ENCODE data around the gene COL27A1.
"Not testable (repeated sequence)": the region's sequence is repeated elsewhere in the genome, so short reads cannot be mapped to it uniquely, and the experiment has no call there.

Gene COL27A1

DNA sequence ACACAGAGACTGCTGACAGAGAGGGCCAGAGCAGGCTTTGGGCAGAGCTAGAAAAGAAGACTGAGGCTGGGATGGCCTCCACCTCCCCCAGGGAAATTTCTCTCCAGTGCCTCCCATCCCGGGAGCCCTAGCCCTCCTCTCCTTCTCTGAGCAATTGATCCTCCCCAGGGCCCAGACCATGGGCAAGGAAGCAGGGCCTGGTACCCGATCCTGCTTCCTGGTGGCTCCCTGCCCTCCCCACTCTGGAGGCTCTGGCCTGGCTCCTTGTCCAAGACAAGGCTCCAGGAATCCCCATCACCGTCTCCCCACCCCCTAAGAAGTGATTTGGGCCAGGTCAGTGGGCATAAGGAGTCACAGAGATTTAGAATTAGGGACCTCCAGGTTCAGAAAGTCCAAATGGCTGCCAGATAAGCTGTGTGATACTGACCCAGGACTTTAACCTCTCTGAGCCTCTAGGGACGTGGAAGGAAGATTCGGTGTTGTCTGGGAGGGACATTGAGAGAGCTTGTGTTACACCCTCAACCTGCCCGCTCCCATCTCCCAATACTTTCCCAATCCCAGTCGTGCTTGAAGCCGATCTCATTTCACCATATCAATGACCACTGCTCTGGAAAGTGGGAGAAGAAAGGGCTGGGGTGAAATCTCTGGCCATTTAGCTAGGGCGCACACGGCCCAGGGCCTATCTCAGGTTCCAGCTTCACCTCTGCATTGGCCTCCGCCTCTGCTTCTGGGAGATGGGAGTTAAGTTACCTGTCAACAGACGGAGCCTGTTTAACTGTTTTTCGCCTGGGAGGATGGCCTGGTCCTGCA is 30.5 kb upstream of the COL27A1 start:
- TF ChIP-seq, protein P1, sequence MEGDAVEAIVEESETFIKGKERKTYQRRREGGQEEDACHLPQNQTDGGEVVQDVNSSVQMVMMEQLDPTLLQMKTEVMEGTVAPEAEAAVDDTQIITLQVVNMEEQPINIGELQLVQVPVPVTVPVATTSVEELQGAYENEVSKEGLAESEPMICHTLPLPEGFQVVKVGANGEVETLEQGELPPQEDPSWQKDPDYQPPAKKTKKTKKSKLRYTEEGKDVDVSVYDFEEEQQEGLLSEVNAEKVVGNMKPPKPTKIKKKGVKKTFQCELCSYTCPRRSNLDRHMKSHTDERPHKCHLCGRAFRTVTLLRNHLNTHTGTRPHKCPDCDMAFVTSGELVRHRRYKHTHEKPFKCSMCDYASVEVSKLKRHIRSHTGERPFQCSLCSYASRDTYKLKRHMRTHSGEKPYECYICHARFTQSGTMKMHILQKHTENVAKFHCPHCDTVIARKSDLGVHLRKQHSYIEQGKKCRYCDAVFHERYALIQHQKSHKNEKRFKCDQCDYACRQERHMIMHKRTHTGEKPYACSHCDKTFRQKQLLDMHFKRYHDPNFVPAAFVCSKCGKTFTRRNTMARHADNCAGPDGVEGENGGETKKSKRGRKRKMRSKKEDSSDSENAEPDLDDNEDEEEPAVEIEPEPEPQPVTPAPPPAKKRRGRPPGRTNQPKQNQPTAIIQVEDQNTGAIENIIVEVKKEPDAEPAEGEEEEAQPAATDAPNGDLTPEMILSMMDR (IDR thresholded peaks at IDR 0.05), result no peak
- no peaks in the 10 kb centered on the region for H3K9me3 ChIP-seq

DNA sequence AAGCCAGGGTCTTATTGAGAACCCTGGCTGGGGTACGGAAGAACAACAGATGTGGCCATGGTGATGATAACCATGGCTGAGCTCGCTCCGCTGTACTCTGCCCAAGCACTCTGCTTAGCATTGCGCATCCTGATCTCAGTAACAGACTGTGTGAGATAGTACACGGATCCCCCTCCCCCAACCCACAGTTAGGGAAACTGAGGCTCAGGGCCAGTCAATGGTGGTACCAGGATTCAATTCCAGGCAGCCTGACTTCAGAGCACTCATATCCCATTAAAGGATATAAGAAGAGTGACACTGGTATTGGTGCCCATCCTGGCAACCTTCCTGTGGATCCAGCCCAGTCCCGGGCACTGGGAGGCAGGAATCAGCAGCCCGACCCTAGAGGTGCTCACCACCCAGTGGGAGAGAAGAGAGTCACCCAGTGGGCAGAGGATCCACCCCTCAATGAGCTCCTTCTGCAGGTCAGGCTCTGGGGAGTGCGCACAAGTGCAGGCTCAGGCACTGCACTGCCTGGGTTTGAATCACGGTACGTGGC is 29.8 kb upstream of the COL27A1 start:
- no peaks in the 10 kb centered on the region for H3K36me3 ChIP-seq
- H3K4me1 ChIP-seq (ENCODE audit: control insufficient read depth in 1 of 2, insufficient read depth in 1 of 2, low read depth in 1 of 2, low read length in 1 of 2), result no peaks in the 10 kb centered on the region
- no peak overlapping the region for H3K4me3 ChIP-seq (ENCODE audit: low read depth in 1 of 2, low read length in 1 of 2)
- H3K27me3 ChIP-seq, result peaks cover 4% of the 10 kb centered on the region
- H3K27ac ChIP-seq, result no peak overlapping the region
- TF ChIP-seq, protein P1 (IDR thresholded peaks at IDR 0.05), result no peak
- no peaks in the 10 kb centered on the region for H3K9me3 ChIP-seq

More for the DNA sequence above, 30.5 kb upstream of the COL27A1 start:
- H3K4me1 ChIP-seq (ENCODE audit: control insufficient read depth in 1 of 2, insufficient read depth in 1 of 2, low read depth in 1 of 2, low read length in 1 of 2), result no peaks in the 10 kb centered on the region
- no peaks in the 10 kb centered on the region for H3K36me3 ChIP-seq
- peaks cover 4% of the 10 kb centered on the region for H3K27me3 ChIP-seq
- H3K4me3 ChIP-seq (ENCODE audit: low read depth in 1 of 2, low read length in 1 of 2), result no peak overlapping the region
- no peak overlapping the region for H3K27ac ChIP-seq

DNA sequence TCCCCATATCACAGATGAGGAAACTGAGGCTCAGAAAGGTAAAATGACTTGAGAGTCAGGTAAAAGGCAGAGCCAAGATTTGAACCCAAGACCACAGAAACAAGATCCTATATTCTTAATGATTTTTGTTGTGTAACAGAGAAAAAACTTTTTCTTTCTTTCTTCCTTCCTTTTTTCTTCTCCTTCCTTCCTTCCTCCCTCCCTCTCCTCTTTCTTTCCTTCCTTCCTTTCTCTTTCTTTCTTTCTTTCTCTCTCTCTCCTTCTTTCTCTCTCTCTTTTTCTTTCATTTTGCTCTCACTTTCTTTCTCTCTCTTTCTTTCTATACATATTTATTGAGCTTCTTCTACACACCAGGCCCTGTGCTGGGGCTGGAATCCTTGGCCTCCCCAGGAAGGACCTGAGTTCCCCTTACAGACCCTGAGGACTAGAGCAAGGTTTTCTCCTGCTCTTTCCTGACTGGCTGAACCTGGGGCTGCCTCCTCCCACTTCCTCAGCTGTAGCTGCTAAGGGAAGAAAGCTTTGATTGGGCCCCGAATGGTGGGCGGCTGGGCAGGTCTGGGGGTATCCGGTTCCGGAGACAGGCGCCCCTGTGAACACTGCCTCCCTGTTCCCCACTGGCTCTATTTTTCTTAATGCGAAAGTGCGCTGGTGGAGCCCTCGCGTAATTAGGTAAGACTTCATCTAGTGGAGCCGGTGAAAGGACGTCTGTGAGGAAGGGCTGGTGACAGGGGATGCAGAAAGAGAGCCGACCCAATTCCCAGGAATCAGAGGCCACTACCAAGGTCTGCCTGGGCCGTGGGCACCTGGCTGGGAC is 28.9 kb upstream of the COL27A1 start:
- Histone ChIP-seq H3K4me3 (ENCODE audit: low read depth in 1 of 2, low read length in 1 of 2) (no peak overlapping the region), H3K36me3 (no peaks in the 10 kb centered on the region), H3K4me1 (ENCODE audit: control insufficient read depth in 1 of 2, insufficient read depth in 1 of 2, low read depth in 1 of 2, low read length in 1 of 2) (no peaks in the 10 kb centered on the region), H3K27ac (no peak overlapping the region), H3K27me3 (peaks cover 4% of the 10 kb centered on the region), H3K9me3 (no peaks in the 10 kb centered on the region)
- TF ChIP-seq, protein P1 (IDR thresholded peaks at IDR 0.05), result no peak

DNA sequence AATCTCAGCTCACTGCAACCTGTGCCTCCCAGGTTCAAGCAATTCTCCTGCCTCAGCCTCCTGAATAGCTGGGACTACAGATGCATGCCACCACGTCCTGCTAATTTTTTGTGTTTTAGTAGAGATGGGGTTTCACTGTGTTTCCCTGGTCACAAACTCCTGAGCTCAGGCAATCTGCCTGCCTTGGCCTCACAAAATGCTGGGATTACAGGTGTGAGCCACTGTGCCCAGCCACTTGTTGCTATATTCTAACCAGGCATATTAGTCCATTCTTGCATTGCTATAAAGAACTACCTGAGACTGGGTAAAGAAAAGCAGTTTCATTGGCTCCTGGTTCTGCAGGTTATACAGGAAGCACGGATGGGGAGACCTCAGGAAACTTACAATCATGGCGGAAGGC is 26.6 kb upstream of the COL27A1 start:
- H3K27ac ChIP-seq; H3K36me3 ChIP-seq; H3K4me3 ChIP-seq (ENCODE audit: low read depth in 1 of 2, low read length in 1 of 2); H3K27me3 ChIP-seq; H3K4me1 ChIP-seq (ENCODE audit: control insufficient read depth in 1 of 2, insufficient read depth in 1 of 2, low read depth in 1 of 2, low read length in 1 of 2); H3K9me3 ChIP-seq: not testable (repeated sequence)

DNA sequence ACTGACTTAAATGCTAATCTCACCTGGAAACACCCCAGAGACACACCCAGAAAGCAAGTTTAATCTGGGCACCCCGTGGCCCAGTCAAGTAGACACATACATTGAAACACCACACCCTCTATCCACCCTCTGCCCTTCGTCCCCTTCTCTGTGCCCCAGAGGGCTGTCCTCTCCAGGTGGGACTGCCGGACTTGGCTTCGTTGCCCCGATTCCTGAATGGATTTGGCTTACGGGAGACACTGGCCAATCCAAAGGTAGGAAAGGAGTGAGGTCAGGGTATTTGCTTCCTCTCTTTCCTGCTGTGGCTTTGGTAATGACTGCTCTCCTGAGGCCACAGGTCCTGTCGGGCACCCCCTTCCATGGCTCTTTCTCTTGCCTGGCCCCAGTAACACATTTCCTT is 25.2 kb upstream of the COL27A1 start:
- H3K4me1 ChIP-seq (ENCODE audit: control insufficient read depth in 1 of 2, insufficient read depth in 1 of 2, low read depth in 1 of 2, low read length in 1 of 2), result no peaks in the 10 kb centered on the region
- no peak overlapping the region for H3K27ac ChIP-seq
- peaks cover 4% of the 10 kb centered on the region for H3K27me3 ChIP-seq
- TF ChIP-seq, protein P1 (IDR thresholded peaks at IDR 0.05), result no peak
- no peaks in the 10 kb centered on the region for H3K36me3 ChIP-seq
- no peak overlapping the region for H3K4me3 ChIP-seq (ENCODE audit: low read depth in 1 of 2, low read length in 1 of 2)
- H3K9me3 ChIP-seq, result no peaks in the 10 kb centered on the region

Measured in neutrophil (primary cell).